AG10803 (cell line): ENCODE measurements around the gene PAFAH1B2.

Experiments
- DNase-seq: peaks from one replicate; pipeline ENCODE4 v3.0.0; 2010; ENCODE audit warnings: low read depth
- H3K4me3 ChIP-seq: 2 replicates; pipeline ENCODE4 v1.5.1; 2011; ENCODE audit warnings: mild to moderate bottlenecking, low read length, control low read depth
- TF ChIP-seq, protein P1 (sequence below): conservative IDR thresholded peaks from 2 replicates; pipeline ENCODE4 v1.5.1; 2011; ENCODE audit warnings: mild to moderate bottlenecking, low read length, control low read depth, inconsistent platforms

The PAFAH1B2 gene

DNA sequence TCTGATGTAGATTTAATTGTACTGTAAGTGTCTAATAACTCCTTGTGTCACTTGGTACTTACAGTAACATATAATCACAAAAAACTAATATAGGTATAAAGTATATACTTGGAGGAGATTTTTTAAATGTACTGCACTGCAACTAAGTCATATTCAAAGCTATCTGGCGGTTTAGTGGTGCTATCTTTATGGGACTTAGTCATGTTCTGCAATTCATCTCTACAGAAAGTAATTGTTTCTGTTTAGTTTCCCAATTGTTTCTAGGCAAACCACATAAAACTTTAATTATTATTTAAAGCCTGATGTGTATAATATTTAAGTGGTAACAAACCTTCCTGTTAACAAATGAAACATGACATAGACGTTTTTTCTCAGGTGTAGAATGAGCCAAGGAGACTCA, 8.0 kb downstream of the PAFAH1B2 start:
- no peak overlapping the region for H3K4me3 ChIP-seq
- TF ChIP-seq, protein P1, sequence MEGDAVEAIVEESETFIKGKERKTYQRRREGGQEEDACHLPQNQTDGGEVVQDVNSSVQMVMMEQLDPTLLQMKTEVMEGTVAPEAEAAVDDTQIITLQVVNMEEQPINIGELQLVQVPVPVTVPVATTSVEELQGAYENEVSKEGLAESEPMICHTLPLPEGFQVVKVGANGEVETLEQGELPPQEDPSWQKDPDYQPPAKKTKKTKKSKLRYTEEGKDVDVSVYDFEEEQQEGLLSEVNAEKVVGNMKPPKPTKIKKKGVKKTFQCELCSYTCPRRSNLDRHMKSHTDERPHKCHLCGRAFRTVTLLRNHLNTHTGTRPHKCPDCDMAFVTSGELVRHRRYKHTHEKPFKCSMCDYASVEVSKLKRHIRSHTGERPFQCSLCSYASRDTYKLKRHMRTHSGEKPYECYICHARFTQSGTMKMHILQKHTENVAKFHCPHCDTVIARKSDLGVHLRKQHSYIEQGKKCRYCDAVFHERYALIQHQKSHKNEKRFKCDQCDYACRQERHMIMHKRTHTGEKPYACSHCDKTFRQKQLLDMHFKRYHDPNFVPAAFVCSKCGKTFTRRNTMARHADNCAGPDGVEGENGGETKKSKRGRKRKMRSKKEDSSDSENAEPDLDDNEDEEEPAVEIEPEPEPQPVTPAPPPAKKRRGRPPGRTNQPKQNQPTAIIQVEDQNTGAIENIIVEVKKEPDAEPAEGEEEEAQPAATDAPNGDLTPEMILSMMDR, result no peak
- DNase-seq, result no peak

DNA sequence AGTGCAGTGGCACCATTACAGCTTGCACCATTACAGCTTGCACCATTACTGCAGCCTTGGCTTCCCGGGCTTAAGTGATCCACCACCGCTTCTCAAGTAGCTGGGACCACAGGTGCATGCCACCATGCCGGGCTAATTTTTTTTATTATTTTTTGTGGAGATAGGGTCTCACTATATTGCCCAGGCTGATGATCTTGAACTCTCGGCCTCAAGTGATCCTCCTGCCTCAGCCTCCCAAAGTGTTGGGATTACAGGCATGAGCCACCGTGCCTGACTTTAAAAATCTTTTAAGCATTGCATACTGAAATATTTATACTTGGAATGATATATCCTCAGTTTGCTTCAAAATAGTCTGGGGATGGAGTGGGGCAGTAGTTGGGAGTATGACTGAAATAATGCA, 10.4 kb downstream of the PAFAH1B2 start:
- no peak for DNase-seq
- TF ChIP-seq, protein P1, result no peak
- no peak overlapping the region for H3K4me3 ChIP-seq

DNA sequence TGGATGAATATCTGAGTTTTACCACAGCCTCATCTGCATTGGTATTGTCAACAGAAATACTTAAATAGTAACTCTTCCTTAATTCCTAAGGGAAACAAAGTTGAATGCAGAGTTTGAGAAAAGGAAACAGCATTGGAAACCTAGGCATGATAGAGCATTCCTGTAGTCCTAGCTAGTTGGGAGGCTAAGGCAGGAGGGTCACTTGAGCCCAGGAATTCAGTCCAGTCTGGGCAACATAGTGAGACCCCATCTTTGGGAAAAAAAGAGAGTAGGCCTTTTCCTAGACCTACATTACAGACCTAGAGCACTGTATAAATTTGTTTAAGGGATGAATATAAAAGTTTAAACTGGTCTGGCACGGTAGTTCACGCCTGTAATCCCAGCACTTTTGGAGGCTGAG, 13.4 kb downstream of the PAFAH1B2 start:
- no peak overlapping the region for H3K4me3 ChIP-seq
- DNase-seq, result no peak
- TF ChIP-seq, protein P1, result no peak

DNA sequence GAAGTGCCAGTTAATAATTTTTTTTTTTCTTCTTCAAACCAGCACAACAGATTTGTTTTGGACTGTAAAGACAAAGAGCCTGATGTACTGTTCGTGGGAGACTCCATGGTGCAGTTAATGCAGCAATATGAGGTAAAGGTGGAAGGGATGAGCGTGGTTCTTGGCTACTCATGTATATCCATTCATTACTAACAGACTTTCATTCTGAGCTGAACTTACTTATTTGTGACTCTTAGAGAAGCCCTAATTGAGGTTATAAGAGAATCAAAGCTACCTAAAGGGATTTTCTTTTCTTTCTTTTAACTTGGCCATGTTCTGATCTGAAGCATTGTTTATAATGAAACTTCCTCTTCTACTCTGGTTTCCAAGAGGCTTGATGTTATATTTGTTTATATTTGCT, 15.8 kb downstream of the PAFAH1B2 start:
- no peak for DNase-seq
- TF ChIP-seq, protein P1, result no peak
- H3K4me3 ChIP-seq, result no peak overlapping the region

DNA sequence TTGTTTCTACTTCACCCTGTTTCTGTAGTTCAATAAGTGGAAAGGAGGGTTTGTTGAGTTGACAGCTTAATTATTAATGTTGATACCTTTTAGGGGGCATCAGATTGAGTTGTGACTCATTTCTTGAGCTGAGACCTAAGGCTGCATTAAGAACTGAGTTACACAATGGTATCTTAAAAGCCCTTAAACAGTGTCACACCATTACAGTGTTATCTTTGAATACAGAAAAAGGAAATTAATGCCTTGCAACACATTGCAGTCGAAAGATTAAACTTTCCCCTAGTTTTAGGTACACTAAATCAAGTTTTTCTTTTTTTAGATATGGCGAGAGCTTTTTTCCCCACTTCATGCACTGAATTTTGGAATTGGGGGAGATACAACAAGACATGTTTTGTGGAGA, 16.7 kb downstream of the PAFAH1B2 start:
- no peak for DNase-seq
- TF ChIP-seq, protein P1, result no peak
- no peak overlapping the region for H3K4me3 ChIP-seq

DNA sequence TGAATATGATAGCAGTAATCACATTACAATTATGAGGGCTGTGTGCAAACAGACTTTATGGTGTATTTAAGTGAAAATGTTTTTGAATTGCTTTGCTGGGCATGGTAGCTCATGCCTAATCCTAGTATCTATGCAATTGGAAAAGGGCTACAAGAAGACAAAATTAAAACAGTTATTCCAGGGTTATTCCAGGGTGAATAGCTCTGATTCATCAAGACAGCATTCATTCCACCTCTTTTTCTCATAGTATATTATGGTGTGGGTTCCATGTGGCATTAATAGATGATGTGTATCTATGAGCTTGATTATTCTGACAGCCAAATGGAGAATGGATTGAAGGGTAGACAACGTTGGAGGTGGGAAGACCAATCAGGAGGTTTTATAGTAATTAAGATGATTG, 22.4 kb downstream of the PAFAH1B2 start:
- DNase-seq, result no peak
- no peak overlapping the region for H3K4me3 ChIP-seq
- TF ChIP-seq, protein P1, result no peak

DNA sequence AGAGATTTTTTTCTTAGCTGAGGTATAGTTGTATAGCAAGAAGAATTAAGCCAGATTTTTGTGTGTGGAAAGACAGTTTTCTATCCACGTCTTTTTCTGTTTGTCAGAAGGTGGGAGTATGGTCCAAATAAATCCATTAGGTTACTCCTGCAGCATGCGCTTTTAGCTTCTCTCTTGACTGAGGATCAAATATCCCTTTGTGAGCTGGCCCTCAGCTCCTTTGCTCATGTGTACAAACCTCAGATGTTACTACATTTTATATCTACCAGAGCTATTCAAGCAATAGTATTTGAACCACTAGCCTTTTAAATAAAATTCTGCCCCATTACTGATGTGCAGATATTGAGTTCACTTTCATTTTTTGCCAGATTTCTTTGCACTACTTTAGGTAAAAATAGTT, 25.6 kb downstream of the PAFAH1B2 start:
- TF ChIP-seq, protein P1, result no peak
- H3K4me3 ChIP-seq, result no peak overlapping the region
- no peak for DNase-seq
